Activated T-helper 2 cell treated with anti-CD3 and anti-CD28 coated beads, Interferon-gamma antibody, Interleukin-2, Interleukin-4, amounts not matched to agents 10 μg/mL and 5 μg/mL and 100 μg/mL, durations not matched to agents 14 hours and 24 hours and 36 hours (primary cell): ENCODE data around the gene PCGF2. TPM values are rescaled to one million over a fixed set of nuclear protein-coding genes. Genes with fewer than 3 reads are reported as not detected.
"Not testable (repeated sequence)": the region's sequence is repeated elsewhere in the genome, so short reads cannot be mapped to it uniquely, and the experiment has no call there.

Experiments used
- DNase-seq: peaks from one replicate; pipeline ENCODE4 v3.0.0; 2021; ENCODE audit warnings: low spot score
- H3K27ac Mint-ChIP-seq: one replicate; pipeline ENCODE4 v1.8.0; 2021; ENCODE audit warnings: mixed read lengths
- H3K27me3 Mint-ChIP-seq: one replicate; pipeline ENCODE4 v1.8.0; 2021; ENCODE audit warnings: low read depth, mixed read lengths
- H3K36me3 Mint-ChIP-seq: one replicate; pipeline ENCODE4 v1.8.0; 2021; ENCODE audit warnings: low read depth, mixed read lengths
- H3K4me1 Mint-ChIP-seq: one replicate; pipeline ENCODE4 v1.8.0; 2021; ENCODE audit warnings: low read depth, mixed read lengths
- H3K4me3 Mint-ChIP-seq: one replicate; pipeline ENCODE4 v1.8.0; 2021; ENCODE audit warnings: low read depth, mild to moderate bottlenecking, moderate library complexity, mixed read lengths
- H3K9me3 Mint-ChIP-seq: one replicate; pipeline ENCODE4 v1.8.0; 2021; ENCODE audit warnings: mixed read lengths
- intact Hi-C: fragments of 100-400 bp; cut with micrococcal nuclease; formaldehyde crosslinking; loops from one replicate; pipeline ENCODE4 v1.15.1; 2023
- total RNA-seq: library from RNA; stranded (reverse); gene quantifications from 2 replicates; pipeline ENCODE4 v1.2.3, GENCODE V29; 2022

Gene PCGF2
- total RNA-seq = 5.8 and 7.4 TPM in 2 replicates

DNA sequence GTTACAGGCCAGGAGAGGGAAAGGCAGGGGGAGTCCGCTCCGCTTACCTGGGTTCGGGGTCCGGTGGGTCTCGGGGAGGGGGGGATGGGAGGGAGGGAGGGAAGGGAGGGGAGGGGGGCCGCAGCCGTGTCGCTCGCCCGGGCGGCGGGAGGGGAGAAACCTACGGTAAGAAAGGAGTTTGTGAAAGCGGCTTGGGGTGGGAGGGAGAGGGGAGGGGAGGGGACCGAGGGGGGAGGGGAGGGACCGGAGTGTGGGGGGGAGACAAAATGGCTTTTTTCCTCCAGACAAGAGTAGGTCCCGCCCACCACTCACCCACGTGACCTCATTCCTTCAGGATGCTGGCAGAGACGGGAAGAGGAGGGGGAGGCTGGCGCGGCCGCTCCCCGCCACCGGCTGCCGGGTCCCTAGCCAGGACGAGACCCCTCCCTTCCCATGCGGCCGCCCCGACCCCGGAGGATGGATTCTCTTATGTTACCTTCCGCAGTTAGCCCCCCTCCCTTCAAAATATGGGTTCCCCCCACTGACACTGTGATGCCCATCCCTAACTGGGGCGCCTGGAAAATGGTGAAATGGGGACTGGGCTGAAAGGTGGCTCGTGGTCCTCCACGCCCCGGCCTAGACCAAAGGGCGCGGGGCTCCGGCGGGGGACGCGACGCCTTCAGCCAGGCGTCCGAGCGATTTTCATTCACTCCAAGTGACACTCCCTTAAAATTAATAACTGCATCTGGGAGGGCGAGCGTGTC is at the start of gene PCGF2:
PCGF2 (minus strand) TSS at position 188 of the 743 bp plus-strand sequence. CDS start 7,934 bp downstream, outside the sequence.
- no peak within 1 kb of the TSS for H3K27ac Mint-ChIP-seq
- DNase-seq = no peak
- peaks cover 6% of the 10 kb centered on the region for H3K36me3 Mint-ChIP-seq
- H3K9me3 Mint-ChIP-seq = no peaks in the 10 kb centered on the region
- H3K4me3 Mint-ChIP-seq = peak within 1 kb of the TSS; percentile 100
- intact Hi-C loops = no loop called here
- H3K4me1 Mint-ChIP-seq = peaks cover 37% of the 10 kb centered on the region
- H3K27me3 Mint-ChIP-seq = peaks cover 28% of the 10 kb centered on the region

DNA sequence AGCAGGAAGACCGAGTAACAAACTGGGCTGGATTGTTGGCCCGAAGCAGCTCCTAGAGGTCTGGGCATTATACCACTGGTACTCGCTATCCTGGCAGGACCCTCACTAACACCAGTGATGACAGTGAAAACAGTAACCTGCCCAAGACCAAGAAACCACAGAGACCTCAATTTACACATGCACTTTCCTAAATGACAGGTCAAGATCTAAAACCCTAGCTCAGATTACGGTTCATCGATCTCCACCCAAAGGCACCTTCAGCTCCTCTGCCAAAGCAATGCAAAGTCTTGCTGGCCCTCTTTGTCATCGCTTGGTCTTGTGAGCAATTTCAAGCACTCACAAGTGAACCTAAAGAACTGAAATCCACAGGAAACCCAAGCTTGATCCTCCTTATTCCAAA is 49.7 kb upstream of the PCGF2 start:
- intact Hi-C loops = loop anchor here (5.0 kb wide), 2 partner anchors 69 to 354 kb away; partner anchors contain the start of gene PLXDC1
- H3K4me1 Mint-ChIP-seq = peaks cover 34% of the 10 kb centered on the region
- peak overlapping the region; percentile 91 for H3K27ac Mint-ChIP-seq
- no peaks in the 10 kb centered on the region for H3K27me3 Mint-ChIP-seq
- no peaks in the 10 kb centered on the region for H3K9me3 Mint-ChIP-seq
- H3K4me3 Mint-ChIP-seq = peak overlapping the region; percentile 98
- H3K36me3 Mint-ChIP-seq = peaks cover 57% of the 10 kb centered on the region
- no peak for DNase-seq

DNA sequence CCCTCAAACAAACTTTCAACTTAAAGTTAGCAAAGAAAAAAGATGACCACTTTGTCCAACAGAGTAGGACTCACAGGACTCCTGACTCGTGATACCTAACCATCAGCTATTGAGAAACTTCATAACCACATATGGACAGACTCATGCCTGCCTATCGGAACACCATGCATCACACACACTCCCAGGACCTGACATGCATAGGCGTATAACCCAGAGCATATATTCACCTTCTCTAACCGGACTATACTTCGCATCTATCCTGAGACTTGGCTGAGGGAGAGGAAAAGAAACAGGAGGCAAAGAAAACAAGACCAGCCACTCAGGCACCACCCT is 49.0 kb upstream of the PCGF2 start:
- Mint-ChIP-seq H3K4me1 (peaks cover 34% of the 10 kb centered on the region), H3K27me3 (no peaks in the 10 kb centered on the region)

DNA sequence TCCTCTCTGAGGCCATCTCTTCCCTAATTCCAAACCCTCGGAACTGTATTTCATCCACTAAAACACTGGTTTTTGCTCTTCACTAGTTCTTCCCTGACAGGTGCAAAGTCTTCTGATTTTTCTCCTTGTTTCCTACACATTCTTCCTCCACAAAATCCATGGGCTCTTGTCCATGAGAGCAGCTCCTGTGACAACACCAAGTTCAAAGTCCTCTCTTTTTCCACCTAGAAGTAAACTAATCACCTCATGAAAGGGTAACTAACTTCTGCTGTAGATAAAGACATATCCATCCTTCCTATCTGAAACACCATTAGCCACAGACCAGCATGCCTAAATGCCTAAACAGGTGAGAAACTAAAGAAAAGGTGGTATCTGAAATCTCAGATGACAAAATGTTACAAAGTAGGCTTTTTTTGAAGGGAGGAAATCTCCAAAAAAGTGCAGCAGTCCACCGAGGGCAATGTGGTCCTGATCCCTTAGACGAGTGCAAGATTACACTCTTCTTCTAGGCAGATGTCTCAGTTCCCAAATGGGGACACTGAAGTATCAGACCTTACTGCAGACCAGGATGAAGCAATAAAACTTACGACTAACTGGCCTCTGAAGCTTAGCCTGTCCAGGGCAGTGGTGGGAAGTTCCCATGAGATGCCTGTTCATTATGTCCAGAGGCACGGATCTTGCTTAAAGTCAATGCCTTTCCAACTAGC is 48.5 kb upstream of the PCGF2 start:
- H3K4me3 Mint-ChIP-seq = peak overlapping the region; percentile 27
- H3K36me3 Mint-ChIP-seq = peaks cover 50% of the 10 kb centered on the region
- H3K27me3 Mint-ChIP-seq = no peaks in the 10 kb centered on the region
- no peak for DNase-seq
- intact Hi-C loops = loop anchor here (5.0 kb wide), 2 partner anchors 71 to 356 kb away; partner anchors contain the start of gene PLXDC1
- H3K9me3 Mint-ChIP-seq = no peaks in the 10 kb centered on the region
- peaks cover 34% of the 10 kb centered on the region for H3K4me1 Mint-ChIP-seq
- no peak overlapping the region for H3K27ac Mint-ChIP-seq

More for the DNA sequence above, 49.0 kb upstream of the PCGF2 start:
- DNase-seq = no peak
- H3K36me3 Mint-ChIP-seq = peaks cover 55% of the 10 kb centered on the region
- intact Hi-C loops = loop anchor here (5.0 kb wide), 2 partner anchors 70 to 355 kb away; partner anchors contain the start of gene PLXDC1
- no peaks in the 10 kb centered on the region for H3K9me3 Mint-ChIP-seq
- H3K27ac Mint-ChIP-seq = no peak overlapping the region
- peak overlapping the region; percentile 27 for H3K4me3 Mint-ChIP-seq

DNA sequence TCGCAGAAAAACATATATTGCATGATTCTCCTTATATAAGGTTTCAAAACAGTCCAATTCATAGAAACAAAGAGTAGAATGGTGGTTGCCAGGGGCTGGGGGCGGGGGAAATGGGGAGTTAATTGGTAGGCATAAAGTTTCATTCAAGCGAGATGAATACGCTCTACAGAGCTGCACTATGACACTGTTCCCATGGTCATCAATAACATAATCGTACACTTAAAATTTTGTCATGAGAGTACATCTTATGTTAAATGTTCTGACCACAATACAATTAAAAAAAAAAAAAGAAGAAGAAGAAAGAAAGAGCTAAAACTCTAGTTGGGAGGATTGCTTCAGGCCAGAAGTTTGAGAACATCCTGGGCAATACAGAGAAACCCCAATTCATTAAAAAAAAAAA is 46.1 kb upstream of the PCGF2 start:
- Mint-ChIP-seq H3K27ac (no peak overlapping the region), H3K36me3 (peaks cover 36% of the 10 kb centered on the region), H3K4me3 (no peak overlapping the region)

DNA sequence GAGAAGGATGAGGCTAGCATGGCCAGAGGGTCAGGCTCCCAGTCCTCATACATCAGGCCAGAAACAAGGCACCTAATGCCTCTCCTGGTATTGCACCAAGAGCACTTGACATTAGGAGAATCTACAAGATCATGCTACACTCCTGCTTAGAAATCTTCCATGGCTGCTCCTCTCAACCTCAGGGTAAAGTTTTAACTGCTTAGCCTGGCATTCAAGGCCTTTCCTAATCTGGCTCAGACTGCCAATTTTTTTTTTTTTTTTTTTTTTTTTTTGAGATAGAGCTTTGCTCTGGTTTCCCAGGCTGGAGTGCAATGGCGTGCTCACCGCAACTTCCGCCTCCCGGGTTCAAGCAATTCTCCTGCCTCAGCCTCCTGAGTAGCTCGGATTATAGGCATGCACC is 43.0 kb upstream of the PCGF2 start:
- H3K4me3 Mint-ChIP-seq = no peak overlapping the region
- H3K9me3 Mint-ChIP-seq = no peaks in the 10 kb centered on the region
- intact Hi-C loops = no loop called here
- no peak overlapping the region for H3K27ac Mint-ChIP-seq
- H3K36me3 Mint-ChIP-seq = peaks cover 26% of the 10 kb centered on the region
- peaks cover 4% of the 10 kb centered on the region for H3K4me1 Mint-ChIP-seq
- no peaks in the 10 kb centered on the region for H3K27me3 Mint-ChIP-seq
- DNase-seq = no peak

More for the DNA sequence above, 46.1 kb upstream of the PCGF2 start:
- H3K4me1 Mint-ChIP-seq = peaks cover 28% of the 10 kb centered on the region
- no peaks in the 10 kb centered on the region for H3K27me3 Mint-ChIP-seq
- no peak for DNase-seq
- intact Hi-C loops = no loop called here
- H3K9me3 Mint-ChIP-seq = no peaks in the 10 kb centered on the region

DNA sequence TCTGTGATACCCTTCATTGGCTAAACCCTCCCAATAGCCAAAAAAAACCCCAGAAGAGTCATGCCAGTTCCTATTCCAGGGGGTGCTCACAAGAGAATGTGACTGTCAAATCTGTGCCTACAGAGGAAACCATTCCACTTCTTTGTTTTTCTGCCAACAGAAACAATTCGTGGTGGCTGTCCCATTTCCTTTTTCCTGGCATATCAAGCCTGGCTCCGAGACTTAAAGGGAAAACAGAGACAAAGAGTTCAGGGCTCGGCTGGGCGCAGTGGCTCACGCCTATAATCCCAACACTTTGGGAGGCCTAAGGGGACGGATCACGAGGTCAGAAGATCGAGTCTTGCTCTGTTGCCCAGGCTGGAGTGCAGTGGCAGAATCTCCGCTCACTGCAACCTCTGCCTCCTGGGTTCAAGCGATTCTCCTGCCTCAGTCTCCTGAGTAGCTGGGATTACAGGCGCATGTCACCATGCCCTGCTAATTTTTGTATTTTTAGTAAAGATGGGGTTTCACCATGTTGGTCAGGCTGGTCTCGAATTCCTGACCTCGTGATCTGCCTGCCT is 42.1 kb upstream of the PCGF2 start:
- H3K4me3 Mint-ChIP-seq, H3K27ac Mint-ChIP-seq, H3K27me3 Mint-ChIP-seq, H3K9me3 Mint-ChIP-seq, intact Hi-C loops, H3K4me1 Mint-ChIP-seq, DNase-seq: not testable (repeated sequence)
- peaks cover 28% of the 10 kb centered on the region for H3K36me3 Mint-ChIP-seq

DNA sequence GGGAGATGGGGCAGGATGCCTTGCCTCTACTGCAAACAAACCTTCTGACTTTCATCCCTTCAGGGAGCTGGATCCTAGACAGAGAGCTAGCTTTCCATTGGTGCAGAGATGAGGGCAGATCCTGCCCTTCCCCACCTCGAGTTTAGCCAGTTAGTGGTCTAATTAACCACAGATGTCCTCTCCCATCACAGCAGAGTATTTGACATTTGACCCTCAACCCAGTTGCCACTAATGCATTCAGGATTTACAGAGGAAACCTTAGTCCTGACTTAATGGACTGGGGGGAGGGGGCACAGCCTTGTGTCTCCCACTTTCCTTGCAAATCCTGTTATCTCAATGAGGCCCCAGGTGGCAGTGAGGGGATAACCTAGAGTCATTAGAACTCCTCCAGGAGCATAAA is 41.0 kb upstream of the PCGF2 start:
- Mint-ChIP-seq H3K36me3 (peaks cover 35% of the 10 kb centered on the region), H3K4me3 (no peak overlapping the region), H3K4me1 (peaks cover 2% of the 10 kb centered on the region), H3K9me3 (no peaks in the 10 kb centered on the region), H3K27ac (no peak overlapping the region), H3K27me3 (no peaks in the 10 kb centered on the region)
- no peak for DNase-seq
- intact Hi-C loops = no loop called here

DNA sequence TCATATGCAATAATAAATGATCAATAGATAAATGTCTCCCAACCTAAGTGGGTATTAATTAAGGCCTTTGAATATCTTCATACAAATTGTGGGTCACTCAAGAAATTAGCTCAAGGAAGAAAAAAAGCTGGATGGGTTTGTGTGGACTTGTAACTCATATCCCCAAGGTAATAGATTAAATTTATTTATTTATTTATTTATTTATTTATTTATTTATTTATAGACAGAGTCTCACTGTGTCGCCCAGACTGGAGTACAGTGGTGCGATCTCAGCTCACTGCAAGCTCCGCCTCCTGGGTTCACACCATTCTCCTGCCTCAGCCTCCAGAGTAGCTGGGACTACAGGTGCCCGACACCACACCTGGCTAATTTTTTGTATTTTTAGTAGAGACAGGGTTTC is 39.9 kb upstream of the PCGF2 start:
- DNase-seq, intact Hi-C loops, H3K4me1 Mint-ChIP-seq, H3K4me3 Mint-ChIP-seq, H3K9me3 Mint-ChIP-seq, H3K27me3 Mint-ChIP-seq, H3K27ac Mint-ChIP-seq: not testable (repeated sequence)
- H3K36me3 Mint-ChIP-seq = peaks cover 35% of the 10 kb centered on the region

DNA sequence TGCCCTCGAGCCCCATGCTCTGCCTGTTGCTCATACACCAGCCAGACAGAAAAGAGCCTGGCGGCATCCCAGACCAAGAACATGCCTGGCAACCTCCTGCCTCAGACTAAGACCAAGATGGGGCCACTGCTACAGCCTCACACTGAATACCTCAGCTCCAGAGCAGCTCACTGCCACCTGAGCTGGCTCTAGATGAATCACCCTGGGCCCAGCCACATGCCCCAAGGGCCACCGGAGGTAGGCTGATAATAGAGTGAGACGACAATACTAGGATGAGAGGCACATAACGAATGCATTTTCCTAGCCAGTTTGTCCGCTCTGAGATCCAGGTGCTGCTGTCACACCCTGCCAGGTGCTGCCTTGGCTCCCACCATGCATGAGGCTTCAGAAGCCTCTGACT is 38.2 kb upstream of the PCGF2 start:
- H3K36me3 Mint-ChIP-seq = peaks cover 39% of the 10 kb centered on the region
- DNase-seq = no peak
- H3K27ac Mint-ChIP-seq = no peak overlapping the region
- H3K9me3 Mint-ChIP-seq = no peaks in the 10 kb centered on the region
- intact Hi-C loops = no loop called here
- no peaks in the 10 kb centered on the region for H3K27me3 Mint-ChIP-seq
- no peak overlapping the region for H3K4me3 Mint-ChIP-seq
- no peaks in the 10 kb centered on the region for H3K4me1 Mint-ChIP-seq

DNA sequence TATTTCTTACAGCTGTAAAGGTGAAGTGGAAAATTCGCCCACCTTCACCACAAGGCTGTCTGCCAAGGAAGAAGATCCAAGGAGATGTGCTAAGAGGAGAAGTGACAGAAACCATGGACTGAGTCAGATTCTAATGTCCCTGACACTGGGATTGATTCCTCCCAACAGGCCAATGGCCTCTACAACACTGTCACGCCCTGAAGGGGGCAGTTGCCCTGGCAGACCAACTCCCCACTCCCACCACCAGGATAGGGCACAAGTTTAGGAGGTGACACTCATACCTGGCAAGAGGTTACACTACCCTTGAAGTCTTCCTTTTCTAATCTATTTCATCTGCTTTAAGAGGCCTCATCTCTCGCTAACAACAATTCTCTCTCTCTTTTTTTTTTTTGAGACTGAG is 35.1 kb upstream of the PCGF2 start:
- DNase-seq = no peak
- no peaks in the 10 kb centered on the region for H3K27me3 Mint-ChIP-seq

DNA sequence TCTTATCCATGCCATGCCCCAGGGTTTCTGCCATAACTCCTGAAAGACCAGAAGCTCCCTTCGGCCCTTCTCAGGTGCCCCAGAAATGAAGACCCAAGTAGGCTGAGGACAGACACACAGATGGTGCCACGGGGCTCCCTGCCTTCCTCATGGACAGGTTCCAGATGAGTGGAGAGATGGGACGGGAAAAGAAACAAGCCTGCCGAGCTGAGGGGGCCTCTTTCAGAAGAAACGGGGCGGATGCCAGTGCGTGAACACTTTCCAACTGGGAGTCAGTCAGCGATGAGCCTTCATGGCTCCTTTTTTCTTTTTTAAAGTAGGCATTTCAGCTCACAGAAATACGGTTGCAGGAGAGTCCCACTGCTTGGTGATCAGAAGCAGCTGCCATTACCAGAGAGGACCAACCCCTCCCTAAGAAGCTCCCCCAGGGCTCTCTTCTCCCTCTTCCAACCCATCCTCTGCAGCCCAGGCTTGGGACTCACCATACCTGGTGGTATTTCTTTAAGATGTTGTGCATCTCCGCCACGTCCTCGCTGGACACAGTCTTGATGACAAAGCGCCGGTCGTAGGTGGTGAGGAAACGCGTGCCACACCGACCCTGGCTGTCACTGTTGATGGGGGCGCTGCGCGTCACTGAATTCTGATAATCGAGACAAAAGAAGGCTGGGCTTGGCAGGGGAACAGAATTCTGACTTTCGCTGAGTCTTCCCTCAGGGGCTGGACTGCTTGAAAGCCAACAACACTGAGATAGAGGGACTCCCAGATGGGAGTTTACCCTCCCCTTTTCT is 32.0 kb upstream of the PCGF2 start:
- intact Hi-C loops = no loop called here
- peaks cover 60% of the 10 kb centered on the region for H3K36me3 Mint-ChIP-seq
- H3K9me3 Mint-ChIP-seq = no peaks in the 10 kb centered on the region
- no peaks in the 10 kb centered on the region for H3K27me3 Mint-ChIP-seq
- H3K4me1 Mint-ChIP-seq = no peaks in the 10 kb centered on the region
- no peak for DNase-seq
- no peak overlapping the region for H3K4me3 Mint-ChIP-seq
- H3K27ac Mint-ChIP-seq = no peak overlapping the region

More for the DNA sequence above, 35.1 kb upstream of the PCGF2 start:
- Mint-ChIP-seq H3K4me1 (no peaks in the 10 kb centered on the region), H3K27ac (no peak overlapping the region), H3K4me3 (no peak overlapping the region), H3K9me3 (no peaks in the 10 kb centered on the region), H3K36me3 (peaks cover 66% of the 10 kb centered on the region)
- intact Hi-C loops = no loop called here
